GM19468 (cell line): ENCODE results near the gene CSK.
A peak's percentile ranks its signal among the peaks of the same experiment; 100 is the strongest.

ENCODE experiments used
- ATAC-seq: cut with Tn5 transposase; IDR thresholded peaks from one replicate; pipeline ENCODE4 v1.9.1; 2021; ENCODE audit warnings: mild to moderate bottlenecking, moderate library complexity, moderate number of reproducible peaks; ENCODE audit not compliant: unreplicated experiment; ENCODE audit errors: extremely low read depth

Gene CSK

DNA sequence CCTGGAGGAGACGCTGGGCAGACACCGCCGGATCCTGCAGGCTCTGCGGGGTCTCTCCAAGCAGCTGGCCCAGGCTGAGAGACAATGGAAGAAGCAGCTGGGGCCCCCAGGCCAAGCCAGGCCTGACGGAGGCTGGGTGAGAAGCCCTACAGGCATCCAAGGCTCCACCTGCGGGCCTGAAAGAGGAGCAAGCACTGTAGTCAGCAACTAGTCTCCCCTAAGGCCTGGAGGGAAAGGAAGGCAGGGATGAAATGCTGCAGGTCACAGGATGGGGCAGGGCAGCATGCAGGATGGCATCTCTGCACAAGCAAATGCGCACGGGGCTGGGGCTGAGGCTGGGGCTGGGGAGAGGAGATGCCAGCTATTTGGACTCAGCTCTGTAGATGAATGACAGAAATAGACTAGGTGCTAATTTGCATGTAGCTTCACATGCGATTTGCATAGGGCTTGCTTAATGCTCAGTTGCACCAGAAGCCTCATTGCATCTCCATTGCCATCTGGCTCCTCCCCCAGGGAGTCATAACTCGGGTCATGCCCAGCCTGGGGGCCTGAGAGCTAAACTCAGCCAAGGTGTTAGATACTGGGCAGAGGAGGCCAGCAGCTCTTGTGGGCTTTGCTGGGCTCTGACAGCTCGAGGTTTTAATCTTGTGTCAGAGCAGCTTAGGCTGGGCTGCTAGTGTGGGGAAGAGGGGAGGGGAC lies 39.4 kb downstream of the CSK start:
- ATAC-seq, result peak; percentile 84

DNA sequence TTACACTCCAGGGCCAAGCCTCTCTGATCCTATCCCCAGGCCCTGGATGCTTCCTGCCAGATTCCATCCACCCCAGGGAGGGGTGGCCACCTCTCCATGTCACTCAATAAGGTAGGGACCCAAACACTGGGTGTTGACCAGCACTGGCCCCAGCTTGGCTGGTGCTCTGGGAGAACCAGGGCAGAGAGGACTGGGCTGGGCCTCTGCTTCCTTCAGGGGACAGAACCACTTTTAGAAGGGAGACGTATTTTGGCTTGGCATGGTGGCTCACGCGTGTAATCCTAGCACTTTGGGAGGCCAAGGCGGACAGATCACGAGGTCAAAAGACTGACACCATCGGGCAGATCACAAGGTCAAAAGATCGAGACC lies 39.9 kb downstream of the CSK start:
- ATAC-seq, result no peak

DNA sequence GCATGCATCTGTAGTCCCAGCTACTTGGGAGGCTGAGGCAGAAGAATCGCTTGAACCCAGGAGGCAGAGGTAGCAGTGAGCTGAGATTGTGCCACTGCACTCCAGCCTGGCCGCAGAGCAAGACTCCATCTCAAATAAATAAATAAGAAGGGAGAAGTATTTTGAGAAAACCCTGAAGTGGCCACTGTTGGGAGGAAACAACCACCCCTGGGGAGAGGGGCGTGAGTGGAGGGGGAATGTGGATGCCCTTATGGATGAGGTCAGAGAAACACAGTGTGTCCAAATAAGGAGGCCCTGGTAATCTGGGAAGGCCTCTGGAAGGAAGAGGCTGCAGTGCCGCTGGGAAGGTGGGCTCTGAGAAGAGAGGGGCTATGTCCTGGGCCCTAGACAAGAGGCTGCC lies 40.4 kb downstream of the CSK start:
- no peak for ATAC-seq

DNA sequence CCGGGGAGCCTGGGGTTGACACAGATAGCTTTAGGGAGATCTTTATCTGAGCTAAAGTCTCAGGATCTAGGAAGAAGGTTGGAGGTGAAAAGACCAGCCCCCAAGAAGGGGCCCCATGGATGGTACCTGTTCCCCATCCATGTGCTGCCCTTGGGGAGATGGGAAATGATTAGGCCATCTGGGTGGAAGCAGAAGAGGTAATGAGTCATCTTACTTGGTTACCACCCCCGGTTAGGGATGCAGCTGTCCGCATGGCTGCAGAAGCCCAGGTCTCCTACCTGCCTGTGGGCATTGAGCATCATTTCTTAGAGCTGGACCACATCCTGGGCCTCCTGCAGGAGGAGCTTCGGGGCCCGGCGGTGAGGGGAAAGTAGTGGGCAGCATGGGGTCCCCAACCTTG lies 41.4 kb downstream of the CSK start:
- no peak for ATAC-seq

DNA sequence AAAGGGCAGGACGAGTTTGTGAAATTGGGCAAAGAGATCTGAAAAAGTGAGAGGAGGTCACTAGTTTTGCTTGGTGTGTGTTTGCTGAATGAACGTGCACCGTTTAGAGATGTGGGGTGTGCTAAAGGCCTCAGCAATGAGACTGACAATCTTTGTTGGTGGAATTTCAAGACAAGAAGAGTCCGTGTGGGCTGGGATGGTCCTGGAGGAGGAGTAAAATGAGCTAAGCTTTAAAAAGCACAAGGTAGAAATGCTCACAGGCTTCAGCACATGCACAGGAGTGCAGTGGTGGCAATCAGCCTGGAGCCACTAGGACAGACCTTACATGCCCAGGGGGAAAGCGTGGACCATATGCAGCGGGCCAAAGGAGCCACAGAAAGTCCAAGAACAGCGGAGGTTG lies 43.1 kb downstream of the CSK start:
- no peak for ATAC-seq

DNA sequence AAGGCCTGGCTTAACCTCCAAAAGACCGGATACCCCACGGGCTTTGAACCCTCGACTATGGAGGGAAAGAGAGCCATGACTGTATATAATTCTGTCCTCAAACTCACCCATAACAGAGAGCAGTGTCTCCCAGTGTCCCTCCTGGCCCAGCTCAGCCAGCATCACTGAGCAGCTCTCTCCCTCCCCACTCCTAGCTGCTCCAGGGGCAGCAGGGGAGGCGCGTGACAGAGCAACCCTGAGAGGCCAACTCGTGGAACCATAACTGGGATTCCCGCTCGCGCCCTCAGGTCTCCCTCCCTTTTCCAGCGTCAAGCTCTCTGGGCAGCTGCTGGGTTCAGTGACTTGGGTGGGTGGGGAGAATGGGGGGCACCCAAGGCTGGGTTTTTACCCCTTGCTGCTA lies 44.0 kb downstream of the CSK start:
- ATAC-seq, result no peak

DNA sequence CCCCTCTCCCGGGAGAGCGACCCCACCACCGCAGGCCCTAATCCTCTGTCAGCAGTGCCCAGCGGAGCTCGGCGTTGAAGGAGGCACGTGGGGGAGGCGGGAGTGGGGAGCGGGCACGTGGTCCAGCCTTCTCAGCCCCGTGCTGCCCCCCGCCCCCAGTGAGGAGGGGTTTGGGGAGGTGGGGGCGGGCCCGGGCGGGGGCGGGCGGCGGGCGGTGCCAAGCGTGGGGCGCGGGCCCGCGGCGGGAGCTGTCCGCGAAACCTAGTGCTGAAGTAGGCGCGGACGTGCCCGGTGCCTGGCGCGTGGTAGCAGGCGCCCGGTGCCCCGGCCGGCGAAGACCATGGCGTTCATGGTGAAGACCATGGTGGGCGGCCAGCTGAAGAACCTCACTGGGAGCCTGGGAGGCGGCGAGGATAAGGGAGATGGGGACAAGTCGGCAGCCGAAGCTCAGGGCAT lies 44.5 kb downstream of the CSK start, which contains the start of gene CPLX3:
TSS of gene CPLX3 (plus strand) at position 264 of the 456 bp plus-strand sequence. CDS start at position 341, 77 bp downstream.
- ATAC-seq, result no peak

DNA sequence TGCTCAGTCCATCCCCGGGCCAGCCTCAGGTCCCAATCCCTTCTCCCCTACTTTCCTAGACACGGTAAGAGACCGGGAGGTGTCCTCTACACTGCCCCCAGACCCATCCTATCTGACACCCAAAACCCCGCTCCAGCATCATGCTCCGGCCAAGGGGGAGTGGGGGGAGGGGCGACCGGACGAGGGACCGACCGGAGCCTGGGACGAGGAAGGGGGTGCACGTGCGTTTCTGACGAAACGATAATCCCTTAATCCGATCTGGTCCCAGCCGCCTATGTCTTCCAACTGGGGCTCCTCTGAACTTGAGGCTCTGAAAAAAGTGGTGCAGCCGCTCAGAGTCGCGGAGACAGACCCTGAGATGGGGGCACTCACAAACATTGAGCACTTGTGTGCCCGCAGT lies 45.0 kb downstream of the CSK start:
- no peak for ATAC-seq

DNA sequence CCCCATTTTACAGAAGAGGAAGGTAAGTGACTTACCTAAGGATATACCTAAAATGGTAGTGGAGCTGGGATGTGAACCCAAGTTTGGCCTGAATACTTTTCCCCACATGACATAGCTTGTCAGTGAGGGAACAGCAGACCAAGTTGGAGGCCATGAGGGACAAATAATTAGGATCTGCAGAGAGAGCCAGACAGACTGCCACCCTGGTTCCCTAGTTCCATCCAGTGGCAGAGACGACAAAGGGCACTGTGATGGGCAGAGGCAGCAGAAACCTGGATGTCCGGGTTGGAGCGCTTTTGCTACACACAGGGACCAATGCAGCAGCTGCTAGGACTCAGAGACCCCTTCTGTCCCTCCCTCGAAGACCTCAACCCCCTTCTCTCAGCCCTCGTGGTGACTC lies 45.7 kb downstream of the CSK start:
- ATAC-seq, result no peak

DNA sequence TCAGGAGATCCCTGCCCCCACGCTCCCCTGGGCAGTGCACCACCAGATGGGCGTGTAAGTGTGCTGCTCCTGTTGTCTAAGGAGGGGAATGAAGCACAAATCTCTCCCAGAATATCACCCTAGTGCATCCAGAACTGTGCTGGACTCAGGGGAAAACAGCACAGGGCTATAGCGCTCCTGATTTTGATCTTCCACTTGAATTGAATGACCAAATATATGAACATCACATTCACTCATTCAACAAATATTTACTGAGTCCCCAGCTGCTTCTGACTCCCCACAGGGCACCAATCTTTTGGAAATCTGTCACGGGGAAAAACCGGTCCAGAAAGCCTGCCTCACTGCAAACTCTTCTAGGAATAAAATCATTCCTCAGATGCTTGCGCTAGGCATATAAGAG lies 47.0 kb downstream of the CSK start:
- ATAC-seq, result no peak

DNA sequence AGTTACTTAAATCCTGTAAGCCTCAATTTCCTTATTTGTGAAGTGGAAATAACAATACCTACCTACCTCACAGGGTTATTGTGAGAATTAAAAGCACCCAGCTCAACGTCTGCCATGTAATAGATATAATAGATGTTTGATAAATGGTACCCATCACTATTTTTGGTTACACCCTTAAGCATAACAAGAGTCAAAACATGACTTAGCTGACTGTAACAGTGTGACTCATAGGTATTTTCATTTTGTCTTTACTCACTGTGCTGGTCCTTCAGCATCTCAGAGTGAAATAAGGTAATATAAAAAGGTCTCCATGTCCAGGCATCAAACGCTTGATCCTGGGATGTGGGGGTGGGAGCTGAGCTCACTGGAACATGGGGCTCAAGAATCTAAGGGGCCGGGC lies 47.6 kb downstream of the CSK start:
- no peak for ATAC-seq

DNA sequence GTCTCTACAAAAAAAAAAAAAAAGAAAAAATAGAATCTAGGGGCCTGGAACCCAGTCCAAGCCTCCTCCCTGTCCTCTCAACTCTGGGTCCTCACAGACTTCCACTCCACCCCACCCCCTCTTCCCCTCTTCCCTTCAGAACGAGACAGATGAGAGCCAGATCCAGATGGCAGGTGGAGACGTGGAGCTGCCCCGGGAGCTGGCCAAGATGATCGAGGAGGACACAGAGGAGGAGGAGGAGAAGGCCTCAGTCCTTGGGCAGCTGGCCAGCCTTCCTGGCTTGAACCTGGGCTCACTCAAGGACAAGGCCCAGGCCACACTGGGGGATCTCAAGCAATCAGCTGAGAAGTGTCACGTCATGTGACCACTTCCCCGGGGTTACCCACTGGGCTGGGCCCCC lies 48.1 kb downstream of the CSK start:
- no peak for ATAC-seq

DNA sequence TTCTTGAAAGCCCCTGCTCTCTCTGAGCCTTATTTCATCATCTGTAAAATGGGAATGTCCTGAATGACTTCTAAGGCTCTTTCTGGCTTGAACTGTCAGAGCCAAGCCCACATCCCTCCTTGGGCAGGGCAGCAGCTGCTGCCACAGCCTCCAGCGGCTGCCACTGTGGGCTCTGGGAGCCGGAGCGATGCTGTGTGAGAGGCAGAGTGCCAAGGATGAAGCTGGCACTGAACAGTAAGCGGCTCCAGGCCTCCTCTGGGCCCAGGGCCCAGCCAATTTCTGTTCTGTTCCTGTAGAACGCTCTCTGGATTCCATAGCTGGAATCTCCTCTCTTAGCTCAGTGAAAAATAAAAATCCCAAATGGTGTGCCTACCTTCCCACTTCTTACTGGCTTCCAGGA lies 49.0 kb downstream of the CSK start:
- ATAC-seq, result no peak

DNA sequence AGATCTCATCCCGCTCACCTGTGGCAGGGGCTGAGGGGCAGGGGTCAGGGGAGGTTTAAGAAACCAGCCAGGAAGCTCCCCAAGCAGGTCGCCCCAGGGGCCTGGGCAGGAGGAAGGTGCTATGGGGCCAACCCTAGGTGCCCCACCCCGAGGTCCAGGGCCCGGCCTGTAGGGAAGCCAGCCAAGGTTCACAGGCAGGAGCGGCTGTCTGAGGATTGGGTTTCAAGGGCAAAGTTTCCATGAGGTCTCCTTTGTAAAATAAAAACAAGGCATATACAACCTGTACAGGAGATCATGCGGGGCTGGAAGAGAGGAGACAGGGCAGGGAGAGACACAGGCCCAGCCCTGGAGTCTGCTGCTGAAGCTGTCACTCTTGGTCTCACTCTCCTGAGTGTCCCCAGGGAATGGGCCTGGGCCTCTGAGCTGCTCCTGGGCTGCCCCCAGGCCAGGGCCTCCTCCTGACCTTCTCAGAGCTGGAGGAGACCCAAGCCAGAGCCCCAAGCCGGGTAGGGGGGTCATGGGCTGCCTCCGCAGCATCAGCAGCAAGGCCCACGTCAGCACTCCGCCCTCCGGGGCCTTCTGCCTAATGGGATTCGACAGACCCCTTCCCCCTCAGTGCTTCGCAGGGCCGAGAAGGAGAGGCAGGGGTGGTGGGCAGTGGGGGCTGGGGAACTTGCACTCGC lies 50.1 kb downstream of the CSK start:
- ATAC-seq, result no peak

DNA sequence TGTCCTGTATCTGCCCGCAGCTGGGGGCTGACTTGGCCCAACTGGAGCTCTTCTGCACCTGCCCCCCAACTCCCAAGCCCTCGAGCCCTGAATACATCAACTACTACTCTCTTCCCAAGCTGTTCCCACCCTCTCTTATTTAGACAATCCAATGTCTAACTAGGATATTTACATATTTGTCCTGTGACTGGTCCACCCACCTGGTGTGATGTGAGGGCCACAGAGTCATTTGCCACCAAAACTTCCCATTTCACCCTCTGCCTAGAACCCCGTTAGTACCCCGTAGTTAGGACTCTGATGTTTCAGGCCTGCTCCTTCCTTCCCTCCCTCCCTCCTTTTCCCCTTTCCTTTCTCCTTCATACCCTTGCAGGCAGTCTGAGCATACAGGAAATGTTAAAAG lies 50.9 kb downstream of the CSK start:
- ATAC-seq, result no peak

DNA sequence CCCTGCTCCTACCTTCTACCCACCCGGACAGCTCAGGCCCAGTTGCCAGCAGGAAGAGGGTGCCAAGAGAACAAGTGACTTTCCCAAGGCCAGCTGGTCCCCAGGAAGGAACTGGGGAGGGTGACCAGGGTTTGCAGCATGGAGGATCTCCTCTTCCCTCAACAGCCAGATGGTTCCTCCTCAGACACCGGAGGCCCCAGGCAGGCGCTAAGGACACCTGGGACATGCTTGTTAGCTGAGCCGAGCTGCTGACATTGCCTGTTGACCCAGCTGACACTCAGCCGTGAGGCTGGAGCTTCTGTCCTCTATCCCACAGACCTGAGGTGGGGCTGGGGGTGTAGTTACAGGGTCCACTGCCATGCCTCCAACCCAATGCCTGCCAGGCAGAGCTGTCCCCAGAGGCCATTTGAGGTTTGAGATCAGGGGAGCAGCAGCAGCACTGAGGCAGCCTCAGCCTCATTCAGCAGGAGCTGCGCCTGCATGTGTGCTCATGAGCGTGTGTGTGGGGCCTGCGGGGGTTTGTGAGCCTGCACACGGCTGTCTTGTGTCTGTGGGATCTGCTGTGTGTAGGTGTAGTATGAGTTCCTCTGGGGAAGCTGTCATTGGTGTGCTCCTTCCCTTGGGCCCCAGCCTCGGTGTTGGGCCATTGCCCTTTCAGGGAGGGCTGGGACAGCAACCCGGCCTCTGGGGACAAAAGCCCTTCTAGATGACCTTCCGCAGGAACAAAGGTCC lies 51.7 kb downstream of the CSK start:
- ATAC-seq, result no peak

DNA sequence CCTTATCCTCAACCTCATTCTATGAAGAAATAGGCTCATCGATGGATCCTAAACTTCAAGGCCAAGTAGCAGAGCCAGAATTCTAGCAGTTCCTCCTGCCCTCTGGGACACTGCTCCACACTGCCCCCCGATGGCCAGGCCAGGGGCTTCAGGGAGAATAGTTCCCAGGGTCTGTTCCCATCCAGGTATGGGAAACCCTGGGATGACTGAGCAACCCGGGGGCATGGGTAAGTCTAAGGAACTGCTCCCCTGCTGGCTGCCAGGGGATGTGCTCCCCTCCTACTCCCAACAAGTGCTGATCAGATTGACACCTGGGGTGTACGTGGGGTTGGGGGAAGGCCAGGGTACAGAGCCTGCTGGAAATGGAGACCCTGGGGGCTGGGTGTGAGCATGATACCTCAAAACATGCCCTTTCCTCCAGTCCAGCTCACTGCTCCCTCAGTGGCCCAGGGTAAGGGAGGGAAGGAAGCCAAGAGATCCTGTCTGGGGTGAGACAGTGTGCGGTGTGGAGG lies 53.5 kb downstream of the CSK start:
- no peak for ATAC-seq

DNA sequence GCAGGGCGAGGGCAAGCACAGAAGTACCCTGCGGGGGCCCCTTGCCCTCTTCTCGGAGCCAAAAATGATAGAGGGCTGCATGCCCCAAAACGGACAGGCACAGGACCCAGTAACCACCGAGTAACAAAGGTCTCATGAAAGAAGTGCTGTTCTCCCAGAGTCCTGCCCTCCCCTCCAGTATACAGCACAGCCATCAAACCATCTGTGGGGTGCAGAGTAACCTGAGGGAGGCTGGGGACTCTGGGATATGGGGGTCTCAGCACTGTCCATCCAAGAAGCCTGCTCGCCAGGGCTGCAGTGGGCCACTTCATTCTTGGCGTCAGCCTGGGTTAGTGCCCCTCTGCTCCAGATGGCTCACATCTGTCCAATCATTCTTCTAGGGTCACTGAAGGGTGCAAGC lies 55.0 kb downstream of the CSK start:
- ATAC-seq, result no peak

DNA sequence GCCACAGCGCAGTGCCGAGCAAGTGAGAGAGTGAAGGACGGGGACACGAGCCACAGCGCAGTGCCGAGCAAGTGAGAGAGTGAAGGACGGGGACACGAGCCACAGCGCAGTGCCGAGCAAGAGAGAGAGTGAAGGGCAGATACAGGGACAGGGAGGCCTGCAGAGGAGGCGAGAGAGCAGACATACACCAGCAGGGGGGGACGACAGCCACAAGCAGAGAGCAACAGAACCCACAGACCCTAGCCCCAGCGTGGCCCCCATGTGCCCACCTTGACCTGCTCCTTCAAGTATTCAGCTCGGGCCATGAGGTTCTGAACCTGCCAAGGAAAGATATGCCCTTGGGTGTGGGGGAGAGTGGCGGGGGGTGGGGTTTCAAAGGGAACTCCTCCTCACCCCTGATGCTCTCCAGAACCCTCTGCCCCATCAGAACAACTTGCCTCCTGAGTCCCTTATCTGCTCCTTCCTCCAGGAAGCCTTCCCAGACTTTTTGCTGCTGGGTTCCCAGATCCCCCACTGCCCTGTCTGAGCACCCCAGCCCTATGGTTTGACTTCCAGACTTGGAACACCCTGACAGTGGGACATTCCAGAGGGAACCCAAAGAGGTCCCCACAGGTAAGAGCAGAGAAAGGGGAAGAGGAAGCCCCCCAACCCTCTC lies 55.7 kb downstream of the CSK start:
- no peak for ATAC-seq

DNA sequence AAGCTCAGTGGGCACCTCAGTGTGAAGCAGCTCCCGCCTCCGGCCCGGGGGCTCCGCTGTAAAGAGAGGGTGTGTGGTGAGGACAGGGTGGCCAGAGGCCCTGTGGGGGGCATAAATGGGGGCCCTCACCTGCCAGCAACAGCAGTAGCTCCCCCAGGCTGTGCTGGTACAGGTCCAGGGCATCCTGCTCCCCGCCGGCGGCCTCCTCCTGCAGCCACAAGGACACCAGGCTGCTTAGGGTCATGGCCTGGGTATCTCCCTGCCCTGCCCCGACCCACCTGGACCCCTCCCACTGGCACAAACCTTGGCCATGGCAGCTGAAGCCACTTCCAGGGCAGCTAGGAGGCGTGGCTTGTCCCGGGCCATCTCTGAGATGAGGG lies 56.2 kb downstream of the CSK start:
- no peak for ATAC-seq
